GM18502 (cell line): ENCODE data around the gene ARX.

Experiments used
- ATAC-seq: cut with Tn5 transposase; IDR thresholded peaks from one replicate; pipeline ENCODE4 v1.9.1; 2021; ENCODE audit warnings: mild to moderate bottlenecking; ENCODE audit not compliant: unreplicated experiment, poor library complexity

The ARX gene

DNA sequence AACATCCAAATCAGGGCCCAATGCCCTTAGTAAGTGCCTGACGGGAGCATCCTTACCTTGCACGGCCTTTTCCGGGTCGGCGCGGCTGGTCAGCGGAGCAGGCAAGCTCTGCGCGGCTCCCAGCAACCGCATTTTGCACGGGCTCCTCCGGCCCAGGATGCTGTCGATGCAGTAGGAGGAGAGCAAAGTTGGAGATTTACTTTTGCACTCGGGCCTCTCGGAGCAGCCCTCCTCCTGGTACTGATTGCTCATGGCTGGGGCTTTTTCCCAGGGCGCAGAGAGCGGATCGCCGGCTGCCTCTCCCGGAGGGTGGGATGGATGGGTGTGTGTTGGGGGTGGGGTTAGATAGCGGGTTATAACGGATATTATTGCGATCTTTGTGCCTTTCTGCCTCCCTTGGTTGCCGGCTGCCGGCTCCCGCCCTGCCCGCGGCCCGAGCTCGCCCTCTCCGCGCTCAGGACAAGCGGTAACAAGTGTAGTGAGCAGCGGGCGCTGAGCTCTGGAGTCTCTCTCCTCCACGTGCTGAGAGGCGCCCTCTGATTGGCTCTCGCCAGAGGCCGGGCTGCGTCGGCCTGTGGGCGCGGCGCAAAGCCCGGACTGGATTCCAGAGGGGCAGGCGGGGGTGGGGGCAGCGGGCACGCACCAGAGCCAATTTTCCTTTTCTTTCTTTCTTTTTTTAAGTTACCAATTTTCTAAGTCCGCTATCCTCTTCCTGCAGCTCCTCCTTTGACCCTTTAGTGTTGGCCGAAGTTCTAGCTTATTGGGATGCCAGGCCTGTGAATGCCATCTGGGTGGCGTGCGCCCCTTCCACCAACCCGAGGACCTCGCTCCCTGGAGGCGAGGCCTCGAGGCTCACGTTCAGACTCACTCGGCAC lies at the start of gene ARX:
ARX (minus strand) TSS at position 480 of the 875 bp plus-strand sequence; CDS start at position 252, 228 bp downstream.
- ATAC-seq: peak; percentile 56

DNA sequence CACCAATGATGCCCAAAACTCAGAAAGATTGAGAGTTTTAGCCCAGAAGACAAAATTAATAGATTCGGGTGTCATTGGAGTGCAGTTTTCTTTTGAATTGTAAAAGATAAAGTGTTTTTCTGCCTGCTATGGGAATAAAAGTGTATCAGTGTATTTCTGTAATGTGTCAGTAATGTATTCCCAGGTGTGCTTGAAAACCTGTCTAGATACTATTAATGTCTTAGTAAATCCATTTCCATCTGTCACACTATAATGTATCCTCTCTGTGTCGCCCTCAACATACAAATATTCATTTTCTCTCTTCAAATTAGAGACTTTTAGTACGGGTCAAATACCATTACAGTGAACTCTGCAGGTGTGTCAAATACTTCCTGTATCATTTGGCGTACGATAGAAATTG lies 43.5 kb upstream of the ARX start:
- ATAC-seq: no peak

DNA sequence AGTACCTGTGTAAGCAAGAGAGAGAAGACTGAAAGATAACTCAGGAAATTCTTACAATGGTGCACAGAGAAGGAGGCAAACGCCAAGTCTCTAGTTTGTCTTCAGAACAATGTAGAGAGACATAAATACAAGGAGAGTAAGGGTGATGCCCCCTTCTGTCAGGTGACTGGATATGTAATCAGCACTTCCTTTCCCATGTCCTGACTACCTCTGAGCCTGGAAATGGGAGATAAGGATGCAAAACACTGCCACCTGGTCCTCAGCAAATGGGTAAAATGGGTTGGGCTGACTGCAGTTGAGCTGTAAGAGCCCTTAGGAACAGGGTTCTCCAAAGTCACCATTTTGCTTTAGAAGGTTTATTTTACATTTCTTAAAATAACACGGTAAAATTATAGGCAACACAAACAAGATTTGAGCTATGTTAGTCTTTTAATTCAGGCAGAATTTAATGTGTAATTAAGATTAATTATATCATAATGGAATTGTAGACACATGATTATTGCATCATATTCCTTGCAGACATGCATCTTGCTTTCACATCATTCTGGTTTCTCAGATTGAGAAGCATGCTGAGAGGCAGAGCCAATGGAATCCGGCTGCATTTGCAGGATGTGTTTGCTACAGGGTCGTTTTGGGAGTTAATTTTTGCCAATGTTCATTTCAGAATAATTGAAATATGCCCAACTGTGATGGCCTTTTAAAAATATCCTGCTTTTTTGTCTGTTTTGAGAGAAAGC lies 37.2 kb upstream of the ARX start:
- ATAC-seq: no peak

DNA sequence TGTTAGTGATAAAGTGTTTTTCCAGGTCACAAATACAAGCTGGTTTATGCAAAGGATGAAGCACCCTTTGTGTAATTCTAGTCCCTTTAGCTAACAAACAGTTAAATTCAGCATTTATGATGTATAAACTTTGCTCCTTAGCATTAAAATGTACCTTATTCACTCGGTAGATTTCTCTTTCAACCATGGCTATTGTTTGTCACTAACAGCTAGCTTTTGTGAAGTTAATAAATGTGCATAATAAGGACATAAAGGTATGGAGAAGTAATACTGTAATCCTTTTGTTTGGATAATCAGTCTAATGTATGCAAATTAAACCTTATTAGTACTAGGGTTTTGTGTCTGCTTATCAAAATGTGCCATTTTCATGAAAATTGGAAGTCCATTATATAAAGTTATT lies 34.2 kb upstream of the ARX start:
- no peak for ATAC-seq

DNA sequence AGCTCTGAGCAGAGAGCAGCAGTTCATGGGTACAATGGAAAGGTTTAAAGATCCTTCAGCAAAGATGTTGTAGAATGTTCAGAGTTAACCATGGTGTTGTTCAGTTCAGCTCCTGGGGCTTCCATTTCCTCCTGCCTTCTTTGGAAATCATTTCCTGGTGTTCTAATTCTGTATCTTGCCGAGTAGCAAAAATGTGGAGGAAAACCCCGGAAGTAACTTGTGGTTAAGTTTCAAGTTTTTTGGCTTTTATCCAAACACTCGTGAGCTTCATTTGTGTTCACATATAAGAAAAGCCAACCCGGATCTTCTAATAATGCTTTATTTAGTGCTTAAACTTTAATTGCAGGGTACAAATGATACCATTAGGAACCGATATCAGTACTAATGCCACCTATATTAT lies 33.6 kb upstream of the ARX start:
- ATAC-seq: no peak

DNA sequence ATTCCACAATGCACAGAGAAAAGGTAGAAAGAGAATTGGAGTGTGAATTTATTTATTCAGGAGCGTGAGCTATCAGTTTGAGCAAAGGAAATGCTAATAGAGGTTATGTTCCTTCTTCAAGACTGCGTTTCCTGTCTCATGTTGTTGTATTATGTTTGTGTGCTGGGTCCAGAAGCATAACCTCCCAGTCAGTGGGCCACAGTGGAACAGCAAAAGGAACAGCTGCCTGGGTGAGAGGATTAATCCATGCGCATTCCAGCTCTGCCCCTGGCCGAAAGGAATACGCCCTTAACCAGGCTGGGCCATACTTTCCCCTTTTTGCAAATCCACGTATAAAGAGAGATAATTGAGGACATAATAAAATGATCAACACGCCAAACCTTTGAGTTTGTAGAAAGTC lies 32.4 kb upstream of the ARX start:
- no peak for ATAC-seq

DNA sequence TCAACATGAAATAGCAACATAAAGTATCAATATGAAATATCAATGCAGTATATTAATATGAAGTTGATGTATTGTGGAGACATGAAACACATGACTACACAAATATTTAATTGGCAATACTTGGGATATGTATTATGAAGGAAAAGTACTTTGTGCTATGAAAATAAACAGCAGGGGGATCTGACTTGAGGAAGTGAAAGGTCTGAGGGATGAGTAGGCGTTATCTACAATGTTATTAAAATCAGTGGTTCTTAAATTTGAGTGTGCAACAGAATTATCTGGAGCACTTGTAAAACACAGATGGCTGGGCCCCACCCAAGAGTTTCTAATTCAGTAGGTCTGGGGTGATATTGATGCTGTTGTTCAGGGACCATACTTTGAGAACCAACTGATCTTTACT lies 27.4 kb upstream of the ARX start:
- ATAC-seq: no peak

DNA sequence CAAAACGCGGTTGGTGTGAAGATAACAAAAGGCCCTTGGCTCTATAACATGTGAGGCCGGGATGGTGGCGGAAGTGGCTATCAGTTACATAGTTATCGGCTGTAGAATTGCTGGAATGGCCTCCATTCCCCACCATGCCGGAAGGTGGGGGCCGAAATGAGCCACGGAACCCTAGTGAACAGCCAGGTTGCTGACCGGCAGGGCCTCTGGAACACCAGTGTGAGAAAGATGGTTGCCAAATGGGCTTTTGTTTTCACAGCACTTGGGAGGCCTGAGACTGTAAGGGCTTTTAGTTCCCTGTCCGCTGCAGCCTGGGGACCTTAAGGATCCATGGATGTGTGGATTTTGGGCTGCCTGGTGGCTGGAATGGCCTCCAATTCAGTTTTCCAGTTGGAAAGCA lies 23.3 kb upstream of the ARX start:
- ATAC-seq: no peak

DNA sequence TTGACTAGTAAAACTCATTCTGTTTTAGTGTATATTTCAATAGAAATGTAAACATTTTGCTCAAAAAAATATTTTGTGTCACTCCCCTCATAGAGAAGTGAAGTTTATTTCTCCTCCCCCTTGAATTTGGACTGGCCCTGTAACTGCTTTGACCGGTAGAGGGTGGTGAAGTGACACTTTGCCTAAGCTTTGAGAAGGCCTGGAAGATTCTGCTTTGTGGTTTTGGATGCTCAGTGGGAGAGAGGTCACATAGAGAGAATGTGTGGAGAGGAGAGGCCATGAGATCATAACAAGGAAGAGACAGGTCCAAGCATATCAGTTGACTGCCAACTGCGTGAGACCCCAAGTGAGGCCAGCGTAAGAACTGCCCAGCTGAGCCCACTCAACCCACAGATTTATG lies 19.1 kb upstream of the ARX start:
- ATAC-seq: no peak

DNA sequence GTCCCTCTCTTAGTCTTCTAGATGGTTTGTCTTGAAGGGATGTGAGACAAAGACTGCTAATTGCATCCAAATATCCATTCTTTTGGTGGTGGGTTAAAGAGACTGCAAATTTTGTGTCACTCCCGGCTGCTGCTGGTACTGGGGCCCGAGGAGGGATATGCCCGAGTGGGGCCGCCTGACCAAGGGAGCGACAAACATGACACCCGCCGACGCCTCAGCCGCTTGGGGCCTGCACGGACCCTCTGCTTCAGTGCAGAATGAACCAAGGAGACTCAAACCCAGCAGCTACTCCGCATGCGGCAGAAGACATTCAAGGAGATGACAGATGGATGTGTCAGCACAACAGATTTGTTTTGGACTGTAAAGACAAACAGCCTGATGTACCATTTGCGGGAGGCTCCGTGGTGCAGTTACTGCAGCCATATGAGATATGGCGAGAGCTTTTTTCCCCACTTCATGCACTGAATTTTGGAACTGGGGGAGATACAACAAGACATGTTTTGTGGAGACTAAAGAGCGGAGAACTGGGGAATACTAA lies 13.6 kb upstream of the ARX start:
- no peak for ATAC-seq

DNA sequence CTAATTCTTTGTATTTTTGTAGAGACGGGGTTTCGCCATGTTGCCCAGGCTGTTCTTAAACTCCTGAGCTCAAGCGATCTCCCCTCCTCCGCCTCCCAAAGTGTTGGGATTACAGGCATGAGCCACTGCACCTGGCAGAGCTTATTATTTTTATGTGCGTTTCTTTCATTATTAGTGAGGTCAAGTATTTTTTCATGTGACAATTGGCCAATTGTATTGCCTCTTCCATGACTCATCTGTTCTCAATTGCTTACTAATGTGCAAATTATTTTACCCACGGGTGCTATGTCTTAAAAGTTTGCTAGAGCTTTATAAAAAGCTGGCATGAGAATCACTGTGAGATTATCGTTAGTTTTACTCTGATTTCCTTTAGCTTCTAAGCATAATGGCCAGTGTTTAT lies 13.0 kb upstream of the ARX start:
- ATAC-seq: no peak

DNA sequence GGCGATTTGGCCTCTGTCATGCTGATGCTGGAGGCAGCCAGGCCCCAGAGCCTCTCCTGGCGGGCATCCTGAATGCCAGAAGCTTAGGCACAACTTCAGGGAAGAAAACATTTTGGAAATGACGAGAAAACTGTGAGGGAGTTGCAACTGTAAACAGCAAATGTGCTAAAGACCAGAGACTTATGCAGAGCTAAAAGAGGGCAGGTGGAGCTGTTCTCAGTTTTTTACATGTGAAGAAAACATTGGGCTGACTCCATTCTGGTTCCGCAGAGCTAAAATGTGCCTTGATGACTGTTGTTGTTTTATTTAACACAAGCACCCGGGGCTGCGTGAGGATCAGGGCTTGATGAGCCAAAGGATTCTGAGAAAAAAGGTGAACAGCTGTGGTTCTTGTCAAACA lies 10.8 kb upstream of the ARX start:
- ATAC-seq: no peak

DNA sequence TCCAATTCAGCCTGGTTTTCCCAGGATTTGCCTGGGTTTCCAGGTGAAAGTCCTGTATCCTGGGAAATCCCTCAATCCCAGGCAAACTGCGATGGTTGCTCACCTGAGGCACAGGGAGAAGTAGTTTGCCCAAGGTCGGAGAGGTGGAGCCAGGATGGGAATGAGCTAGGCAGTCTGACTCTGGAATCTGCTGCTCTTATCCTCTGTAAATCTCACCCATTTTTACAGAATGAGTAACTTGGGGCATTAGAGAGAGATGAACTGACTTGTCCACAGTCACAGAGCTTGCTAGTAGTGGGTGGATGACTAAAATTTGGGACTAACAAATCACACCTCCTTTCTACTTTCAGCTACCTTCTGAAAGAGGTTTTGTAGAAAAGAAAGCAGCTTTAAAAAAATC lies 9.8 kb upstream of the ARX start:
- ATAC-seq: no peak

DNA sequence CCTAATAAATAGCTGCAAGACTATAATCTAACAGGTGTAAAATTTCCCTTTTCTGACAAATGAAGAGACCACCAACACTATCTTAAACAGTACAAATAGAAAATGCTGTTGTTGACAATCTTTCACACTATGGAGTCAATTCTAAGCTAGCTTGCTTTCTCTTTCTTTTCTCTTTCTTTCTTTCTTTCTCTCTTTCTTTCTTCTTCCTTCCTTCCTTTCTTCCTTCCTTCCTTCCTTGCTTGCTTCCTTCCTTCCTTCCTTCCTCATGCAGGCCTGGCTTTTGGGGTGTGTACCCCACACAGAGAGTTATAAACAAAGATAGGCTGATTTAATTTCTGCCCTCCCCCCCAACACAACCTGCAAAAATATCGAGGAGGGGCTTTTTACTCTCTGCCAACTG lies 8.1 kb upstream of the ARX start:
- ATAC-seq: no peak

DNA sequence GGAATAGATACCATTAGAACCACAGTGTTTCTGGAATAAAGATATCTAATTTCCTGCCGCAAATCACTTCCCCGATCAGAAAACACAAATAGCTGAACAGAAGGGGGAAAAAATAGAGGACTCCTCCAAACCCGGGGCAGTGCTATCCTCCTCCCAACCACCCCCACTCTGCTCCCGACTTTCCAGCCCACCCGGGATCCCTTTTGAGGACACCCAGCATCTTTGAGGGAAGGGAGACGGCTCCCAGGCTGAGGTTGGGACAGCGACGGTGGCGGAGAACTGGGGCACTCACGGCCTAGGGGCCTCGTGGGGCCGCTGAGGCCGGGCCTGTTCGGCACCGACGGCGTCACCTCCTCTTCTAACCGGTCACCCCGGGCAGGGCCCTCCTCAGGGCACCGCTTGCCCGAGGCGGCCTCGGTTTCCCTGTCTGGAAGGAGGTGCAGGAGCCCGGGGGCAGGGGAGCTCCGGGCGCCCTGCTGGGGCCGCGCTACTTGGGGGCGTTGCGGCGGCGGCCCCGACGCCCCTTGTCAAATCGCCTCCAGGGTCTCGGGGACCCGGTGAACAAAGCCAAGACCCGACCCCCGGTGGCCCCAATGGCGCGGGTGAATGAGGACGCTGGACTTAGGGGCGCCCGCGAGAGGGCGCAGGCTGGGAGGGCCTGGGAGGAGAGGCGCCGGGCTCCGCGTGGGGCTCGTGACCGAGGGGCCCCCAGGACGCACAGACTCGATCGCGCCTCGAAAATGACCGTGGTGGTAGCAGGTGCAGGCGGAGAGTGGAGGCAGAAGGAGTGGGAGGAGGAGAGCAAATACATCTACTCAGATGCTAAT lies 6.9 kb upstream of the ARX start:
- no peak for ATAC-seq

DNA sequence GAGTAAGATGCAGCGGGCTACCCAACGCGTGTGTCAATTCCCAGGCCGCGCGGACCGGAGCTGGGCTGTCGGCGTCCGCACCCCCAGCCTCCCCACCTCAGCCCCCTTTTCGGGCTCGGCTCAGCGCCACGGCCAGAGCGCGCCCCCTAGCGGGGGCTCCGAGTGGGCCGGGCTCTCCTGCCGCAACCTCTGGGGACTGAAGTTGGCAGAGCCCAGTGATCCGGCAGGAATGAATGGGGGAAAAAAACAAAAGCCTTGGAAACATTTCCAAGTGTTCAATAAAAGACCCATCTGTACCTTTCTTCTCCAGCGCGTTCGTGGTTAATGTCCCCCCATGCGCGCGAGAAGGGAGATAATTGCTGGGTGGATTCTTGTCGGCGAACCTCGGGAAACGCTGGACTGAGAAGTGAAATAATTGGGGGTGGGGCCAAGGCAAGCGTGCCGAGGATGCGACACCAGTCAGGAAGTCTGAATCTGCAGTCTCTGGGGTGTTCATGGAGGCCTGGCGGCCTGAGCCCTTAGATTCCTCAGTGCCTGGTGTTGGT lies 5.2 kb upstream of the ARX start:
- ATAC-seq: peak; percentile 65

DNA sequence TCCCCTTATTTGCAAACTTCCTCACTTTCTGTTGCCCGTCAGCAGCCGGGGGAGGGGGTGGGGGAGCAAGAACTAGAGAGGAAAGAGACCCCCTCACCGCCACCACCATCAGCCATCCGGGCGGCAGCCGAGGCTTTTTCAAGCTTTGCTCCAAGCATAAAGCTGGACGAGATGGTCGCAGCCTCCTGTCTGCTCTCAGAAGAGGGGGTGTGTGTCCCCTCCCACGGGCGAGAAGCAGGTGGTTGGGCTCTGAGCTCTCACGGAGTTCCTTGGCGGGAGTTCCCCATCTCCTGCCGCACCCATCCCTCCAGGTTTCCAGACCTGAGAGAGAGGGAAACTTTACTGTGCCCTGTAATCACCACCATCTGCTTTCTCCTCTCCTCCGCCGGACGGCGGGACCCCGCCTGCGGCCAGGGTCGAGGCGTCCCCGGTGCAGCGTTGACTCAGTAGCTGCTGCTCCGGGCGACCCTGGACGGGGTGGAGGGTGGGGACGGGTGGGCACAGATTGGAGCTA lies 4.7 kb upstream of the ARX start:
- peak; percentile 23 for ATAC-seq

DNA sequence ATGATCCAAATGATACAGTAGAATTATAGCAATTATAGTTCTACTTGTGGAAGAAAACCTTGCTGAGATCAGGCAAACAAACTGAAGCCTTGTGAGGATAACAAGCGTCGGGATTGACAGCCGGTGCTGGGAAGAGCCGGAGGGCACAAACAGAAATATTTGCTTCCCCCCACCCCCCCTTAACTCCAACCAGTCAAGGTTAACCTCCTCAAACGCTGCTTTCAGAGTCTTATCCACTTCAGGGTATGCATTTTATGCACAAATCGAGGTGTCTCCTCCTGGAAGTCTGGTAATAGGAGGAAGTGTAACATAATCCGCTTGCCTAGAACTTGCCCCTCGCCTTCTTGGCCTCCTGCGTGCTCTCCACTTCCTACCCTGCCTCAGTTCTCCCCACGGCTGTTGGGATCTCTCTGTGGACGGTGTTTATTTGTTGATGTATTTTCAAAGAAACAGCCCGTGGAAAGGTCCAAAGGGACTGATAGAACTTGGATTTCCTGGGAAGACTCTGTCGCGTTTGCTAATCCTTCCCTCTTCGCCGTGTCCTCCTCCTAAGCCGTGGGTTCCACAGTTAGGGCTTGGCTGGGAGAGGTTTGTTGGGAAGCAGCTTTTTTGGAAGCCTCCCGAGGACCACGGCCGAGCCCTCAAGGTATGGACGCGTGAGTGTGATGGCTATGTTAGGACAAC lies 4.1 kb upstream of the ARX start:
- ATAC-seq: no peak

DNA sequence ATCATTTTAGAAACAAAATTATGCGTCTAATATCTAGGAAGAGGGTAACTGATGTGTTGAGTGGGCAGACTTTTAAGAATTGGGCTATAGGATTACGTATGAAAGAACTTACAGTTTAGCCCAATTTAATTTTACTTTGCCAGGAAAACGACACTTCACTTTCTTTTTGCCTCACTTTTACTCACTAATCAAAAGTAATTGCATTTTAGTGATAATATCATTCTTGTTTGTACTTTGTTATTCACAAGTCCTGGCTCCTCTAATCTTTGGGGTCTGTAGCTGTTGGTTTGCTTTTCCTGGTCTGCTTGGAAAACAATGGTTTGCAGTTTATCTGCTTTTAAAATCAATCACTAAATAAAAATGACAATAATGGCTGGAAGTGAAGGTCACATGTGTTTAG lies 2.9 kb upstream of the ARX start:
- ATAC-seq: no peak
